Dermis lymphatic vessel endothelial cell (primary cell): Measurements from ENCODE around the gene ISL1. TPM values are rescaled to one million over a fixed set of nuclear protein-coding genes. Genes with fewer than 3 reads are reported as not detected.

Experiments
- total RNA-seq: library from RNA; depleted of rRNA; stranded (reverse); fragments of >200 nt; gene quantifications from 2 replicates; pipeline ENCODE4 v1.2.1, GENCODE V29; 2014

ISL1 gene
- total RNA-seq: not detected in 2 replicates

GRCh38 chr5:51383131-51384121, at the start of gene ISL1:
TSS of gene ISL1 (plus strand) at chr5:51383448. CDS start at chr5:51383672, 224 bp downstream.

